GM04503 (cell line): Measurements from ENCODE around the gene TAF15.

ENCODE experiments used
- DNase-seq: peaks from one replicate; pipeline ENCODE4 v3.0.0-alpha.2; 2012; ENCODE audit warnings: low read depth

Gene TAF15

GRCh38 chr17:35808962-35809854 lies at the start of gene TAF15:
Gene TAF15, plus strand, starts transcription at chr17:35809484. Its CDS starts 86 bp downstream, at chr17:35809570.
- DNase-seq = peak; percentile 93

- DNase-seq = no peak
Measured at GRCh38 chr17:35760587-35760986, 48.7 kb upstream of the TAF15 start, which contains the start of gene C17orf50. Gene C17orf50, plus strand, starts transcription at chr17:35760887. Its CDS starts 55 bp downstream, at chr17:35760942.

GRCh38 chr17:35761601-35762000 lies 47.7 kb upstream of the TAF15 start:
- DNase-seq = no peak

- no peak for DNase-seq
Measured at GRCh38 chr17:35763767-35764122, 45.5 kb upstream of the TAF15 start.

GRCh38 chr17:35764123-35764991 lies 44.9 kb upstream of the TAF15 start:
- DNase-seq = no peak

- no peak for DNase-seq
Measured at GRCh38 chr17:35765086-35765710, 44.1 kb upstream of the TAF15 start.

GRCh38 chr17:35765756-35766488 lies 43.4 kb upstream of the TAF15 start:
- no peak for DNase-seq

GRCh38 chr17:35766489-35766877 lies 42.8 kb upstream of the TAF15 start:
- no peak for DNase-seq

GRCh38 chr17:35766903-35767510 lies 42.3 kb upstream of the TAF15 start:
- no peak for DNase-seq

- DNase-seq = no peak
Measured at GRCh38 chr17:35768797-35769196, 40.5 kb upstream of the TAF15 start.

- DNase-seq = no peak
Measured at GRCh38 chr17:35769895-35770486, 39.3 kb upstream of the TAF15 start.

- no peak for DNase-seq
Measured at GRCh38 chr17:35773129-35773528, 36.2 kb upstream of the TAF15 start.

GRCh38 chr17:35773679-35774425 lies 35.4 kb upstream of the TAF15 start:
- no peak for DNase-seq

- no peak for DNase-seq
Measured at GRCh38 chr17:35774499-35774898, 34.8 kb upstream of the TAF15 start.

GRCh38 chr17:35775039-35775438 lies 34.2 kb upstream of the TAF15 start:
- DNase-seq = no peak

GRCh38 chr17:35775583-35775982 lies 33.7 kb upstream of the TAF15 start:
- DNase-seq = no peak

GRCh38 chr17:35778641-35779196 lies 30.6 kb upstream of the TAF15 start:
- no peak for DNase-seq

- no peak for DNase-seq
Measured at GRCh38 chr17:35780950-35781349, 28.3 kb upstream of the TAF15 start.

GRCh38 chr17:35784895-35785294 lies 24.4 kb upstream of the TAF15 start:
- DNase-seq = no peak

GRCh38 chr17:35786941-35787432 lies 22.3 kb upstream of the TAF15 start:
- DNase-seq = no peak
